ENCODE measurements around the gene COL7A1.

DNA sequence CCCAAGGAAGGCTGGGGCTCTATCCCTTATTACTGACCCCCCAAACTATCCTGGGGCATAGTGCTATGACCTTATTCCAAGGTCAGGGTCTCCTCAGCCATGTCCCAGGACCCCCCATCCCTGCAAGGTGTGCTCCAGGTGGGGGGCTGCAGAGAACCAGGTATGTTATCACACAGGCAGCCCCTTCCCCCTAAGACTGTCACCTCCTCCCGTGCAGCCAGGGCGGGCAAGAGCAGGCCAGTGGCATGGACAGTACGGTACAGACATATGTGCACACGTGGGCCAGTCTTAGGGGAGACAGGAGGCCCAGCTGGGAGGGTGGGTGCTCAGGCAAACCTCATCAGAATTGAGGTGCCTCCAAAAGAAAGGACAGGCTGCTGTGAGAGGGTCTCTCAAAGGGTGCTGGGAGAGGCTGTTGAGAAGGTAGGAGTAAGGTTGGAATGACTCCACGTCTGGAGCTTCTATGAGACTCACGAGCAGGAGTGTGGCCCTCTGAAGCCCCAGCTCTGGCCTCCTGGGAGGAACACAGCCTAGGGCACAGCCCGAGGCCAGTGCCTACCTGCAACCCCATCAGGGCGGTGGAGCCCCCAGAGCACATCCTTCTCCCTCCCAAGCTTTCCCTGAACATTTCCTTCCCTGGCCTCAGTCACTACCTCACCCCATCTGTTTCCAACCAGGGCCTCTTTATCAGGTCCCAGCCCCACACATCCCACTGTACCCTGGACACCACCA is 1.7 kb upstream of the COL7A1 start:
- TF ChIP-seq, protein P1, sequence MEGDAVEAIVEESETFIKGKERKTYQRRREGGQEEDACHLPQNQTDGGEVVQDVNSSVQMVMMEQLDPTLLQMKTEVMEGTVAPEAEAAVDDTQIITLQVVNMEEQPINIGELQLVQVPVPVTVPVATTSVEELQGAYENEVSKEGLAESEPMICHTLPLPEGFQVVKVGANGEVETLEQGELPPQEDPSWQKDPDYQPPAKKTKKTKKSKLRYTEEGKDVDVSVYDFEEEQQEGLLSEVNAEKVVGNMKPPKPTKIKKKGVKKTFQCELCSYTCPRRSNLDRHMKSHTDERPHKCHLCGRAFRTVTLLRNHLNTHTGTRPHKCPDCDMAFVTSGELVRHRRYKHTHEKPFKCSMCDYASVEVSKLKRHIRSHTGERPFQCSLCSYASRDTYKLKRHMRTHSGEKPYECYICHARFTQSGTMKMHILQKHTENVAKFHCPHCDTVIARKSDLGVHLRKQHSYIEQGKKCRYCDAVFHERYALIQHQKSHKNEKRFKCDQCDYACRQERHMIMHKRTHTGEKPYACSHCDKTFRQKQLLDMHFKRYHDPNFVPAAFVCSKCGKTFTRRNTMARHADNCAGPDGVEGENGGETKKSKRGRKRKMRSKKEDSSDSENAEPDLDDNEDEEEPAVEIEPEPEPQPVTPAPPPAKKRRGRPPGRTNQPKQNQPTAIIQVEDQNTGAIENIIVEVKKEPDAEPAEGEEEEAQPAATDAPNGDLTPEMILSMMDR (IDR thresholded peaks at IDR 0.05): no peak
- TF ChIP-seq POLR2A (IDR thresholded peaks at IDR 0.05): no peak
